Measurements from ENCODE around the gene WIPI1.
"Not testable (repeated sequence)": the region's sequence is repeated elsewhere in the genome, so short reads cannot be mapped to it uniquely, and the experiment has no call there.

WIPI1 gene

DNA sequence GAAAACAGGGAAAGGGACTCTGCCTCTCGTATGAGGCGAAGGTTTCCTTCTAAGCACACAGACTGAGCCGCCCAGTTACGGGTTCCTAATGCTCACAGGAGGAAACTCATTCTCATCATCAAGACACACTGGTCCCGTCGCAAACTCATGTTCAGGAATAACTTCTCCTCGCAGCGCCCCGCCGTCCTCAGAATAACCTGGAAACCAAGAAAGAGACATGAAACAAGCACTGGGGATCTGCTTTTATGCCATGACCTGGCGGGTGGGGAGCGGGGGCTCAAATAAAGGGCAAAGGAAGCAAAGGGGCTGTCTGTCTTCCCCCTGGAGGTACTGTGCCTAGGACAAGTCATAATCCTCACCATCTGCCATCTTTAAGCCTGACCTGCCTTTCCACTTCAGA, 31.3 kb downstream of the WIPI1 start:
- Mint-ChIP-seq H3K4me1 (no peaks in the 10 kb centered on the region), H3K9me3 (no peaks in the 10 kb centered on the region), H3K36me3 (peaks cover 1% of the 10 kb centered on the region), H3K27me3 (no peaks in the 10 kb centered on the region), H3K4me3 (no peak overlapping the region), H3K27ac (no peak overlapping the region)
- DNase-seq (ENCODE audit: low spot score in 2 of 2) (no peak), ATAC-seq (ENCODE audit: low read depth) (no peak)

DNA sequence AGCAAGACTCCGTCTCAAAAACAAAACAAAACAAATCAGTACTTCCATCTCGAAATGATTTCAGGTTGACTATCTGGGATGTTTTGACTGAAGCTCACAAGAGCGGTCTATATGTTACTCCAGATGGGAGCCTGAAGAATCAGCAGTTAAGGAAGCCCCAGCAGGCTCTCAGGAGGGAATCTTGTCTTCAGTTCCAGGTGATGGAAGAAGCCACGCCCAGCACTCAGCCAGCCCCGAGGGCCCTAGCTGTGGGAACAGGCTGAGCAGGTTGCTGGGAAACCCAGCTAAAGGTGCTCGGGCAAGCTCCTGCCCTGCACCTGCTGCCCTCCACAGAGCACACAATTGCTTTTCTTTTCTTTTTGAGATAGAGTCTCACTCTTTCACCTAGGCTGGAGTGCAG, 32.4 kb downstream of the WIPI1 start:
- no peaks in the 10 kb centered on the region for H3K9me3 Mint-ChIP-seq
- H3K27ac Mint-ChIP-seq = no peak overlapping the region
- H3K4me1 Mint-ChIP-seq = no peaks in the 10 kb centered on the region
- H3K4me3 Mint-ChIP-seq = no peak overlapping the region
- no peak for DNase-seq (ENCODE audit: low spot score in 2 of 2)
- no peak for ATAC-seq (ENCODE audit: low read depth)
- peaks cover 6% of the 10 kb centered on the region for H3K36me3 Mint-ChIP-seq
- H3K27me3 Mint-ChIP-seq = no peaks in the 10 kb centered on the region

DNA sequence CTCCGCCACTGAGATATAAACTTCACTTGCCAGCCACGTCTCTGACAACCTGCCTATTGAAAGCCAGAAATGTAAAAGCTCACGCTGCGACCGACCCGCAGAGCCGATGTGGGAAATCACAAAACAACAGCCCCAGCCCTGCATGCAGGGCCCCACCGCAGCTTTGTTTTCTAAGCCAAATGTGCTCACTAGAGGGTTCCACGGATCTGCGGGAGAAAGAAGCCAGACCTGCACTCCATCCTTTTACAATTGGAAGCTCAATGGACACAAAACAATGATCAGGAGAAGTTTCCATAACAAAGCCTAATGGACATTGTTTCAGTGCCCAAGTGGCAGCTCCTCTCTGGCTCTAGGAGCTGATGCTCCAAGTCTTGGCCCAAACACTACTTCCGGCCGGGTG, 33.1 kb downstream of the WIPI1 start:
- no peak overlapping the region for H3K27ac Mint-ChIP-seq
- no peak for ATAC-seq (ENCODE audit: low read depth)
- DNase-seq (ENCODE audit: low spot score in 2 of 2) = no peak
- no peaks in the 10 kb centered on the region for H3K27me3 Mint-ChIP-seq
- no peak overlapping the region for H3K4me3 Mint-ChIP-seq
- peaks cover 4% of the 10 kb centered on the region for H3K36me3 Mint-ChIP-seq
- H3K9me3 Mint-ChIP-seq = no peaks in the 10 kb centered on the region
- no peaks in the 10 kb centered on the region for H3K4me1 Mint-ChIP-seq

DNA sequence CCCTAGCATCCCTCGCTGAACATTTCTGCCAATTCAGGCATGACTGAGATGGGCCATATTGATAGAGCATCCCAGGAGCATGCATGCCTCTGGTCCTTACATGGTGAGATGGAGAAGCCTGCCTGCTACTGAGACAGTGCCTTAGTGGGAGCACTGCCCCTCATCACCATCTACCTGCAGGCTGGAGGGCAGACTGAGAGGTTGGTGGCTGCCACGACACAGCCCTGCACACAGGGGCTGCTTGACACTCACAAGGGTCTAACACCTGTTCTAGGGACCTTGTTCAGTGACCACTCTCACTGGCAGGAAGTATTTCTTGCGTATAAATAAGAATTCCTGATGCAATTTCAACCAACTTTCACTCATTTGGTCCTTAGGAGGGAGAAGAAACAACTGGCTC, 34.0 kb downstream of the WIPI1 start:
- no peak for DNase-seq (ENCODE audit: low spot score in 2 of 2)
- no peak for ATAC-seq (ENCODE audit: low read depth)
- Mint-ChIP-seq H3K27me3 (no peaks in the 10 kb centered on the region), H3K27ac (no peak overlapping the region), H3K4me1 (no peaks in the 10 kb centered on the region), H3K4me3 (no peak overlapping the region), H3K36me3 (peaks cover 4% of the 10 kb centered on the region), H3K9me3 (no peaks in the 10 kb centered on the region)

DNA sequence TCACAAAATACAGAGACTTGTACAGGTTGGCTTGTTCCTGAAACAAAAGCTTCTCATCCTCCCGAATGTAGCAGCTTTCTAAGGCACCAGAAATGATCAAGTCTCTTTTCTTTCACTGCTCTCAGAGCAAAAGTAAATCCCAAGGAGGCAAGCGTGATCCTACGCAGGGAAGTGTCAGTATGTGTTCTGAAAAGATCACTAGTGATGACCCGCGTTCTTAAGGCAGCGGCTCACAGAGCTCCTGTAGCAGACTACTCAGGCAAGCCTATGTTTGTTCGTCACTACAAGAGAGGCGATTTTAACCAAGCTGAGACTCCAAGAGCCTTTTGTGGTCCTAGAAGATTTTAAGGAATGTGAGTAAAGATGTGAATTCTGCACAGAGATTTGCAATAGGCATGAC, 34.5 kb downstream of the WIPI1 start:
- DNase-seq (ENCODE audit: low spot score in 2 of 2) = no peak

DNA sequence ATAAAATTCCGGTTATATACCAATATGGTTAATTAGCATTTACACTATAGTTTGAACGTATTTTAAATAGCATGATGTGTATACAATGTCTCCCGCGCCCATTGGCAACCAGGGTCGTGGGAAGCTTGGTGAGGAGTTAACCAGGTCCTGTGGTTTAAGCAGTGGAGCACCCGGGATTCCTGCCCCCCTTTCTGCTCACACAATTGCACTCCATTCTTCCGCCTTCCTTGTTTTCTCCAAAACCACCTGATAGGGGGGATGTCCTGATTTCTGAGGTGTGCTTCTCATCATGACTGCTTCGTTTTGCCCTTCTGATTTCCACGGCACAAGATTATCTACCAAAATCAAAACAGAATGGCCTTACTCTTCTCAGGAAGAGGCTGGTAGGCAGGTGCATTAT, 35.8 kb downstream of the WIPI1 start:
- no peak for ATAC-seq (ENCODE audit: low read depth)
- no peak for DNase-seq (ENCODE audit: low spot score in 2 of 2)
- Mint-ChIP-seq H3K36me3 (peaks cover 7% of the 10 kb centered on the region), H3K27me3 (no peaks in the 10 kb centered on the region), H3K27ac (no peak overlapping the region), H3K9me3 (peaks cover 3% of the 10 kb centered on the region), H3K4me1 (no peaks in the 10 kb centered on the region), H3K4me3 (no peak overlapping the region)

More for the DNA sequence above, 34.5 kb downstream of the WIPI1 start:
- no peaks in the 10 kb centered on the region for H3K4me1 Mint-ChIP-seq
- H3K36me3 Mint-ChIP-seq = peaks cover 4% of the 10 kb centered on the region
- no peak overlapping the region for H3K27ac Mint-ChIP-seq
- no peak overlapping the region for H3K4me3 Mint-ChIP-seq
- ATAC-seq (ENCODE audit: low read depth) = no peak
- H3K27me3 Mint-ChIP-seq = no peaks in the 10 kb centered on the region
- no peaks in the 10 kb centered on the region for H3K9me3 Mint-ChIP-seq

DNA sequence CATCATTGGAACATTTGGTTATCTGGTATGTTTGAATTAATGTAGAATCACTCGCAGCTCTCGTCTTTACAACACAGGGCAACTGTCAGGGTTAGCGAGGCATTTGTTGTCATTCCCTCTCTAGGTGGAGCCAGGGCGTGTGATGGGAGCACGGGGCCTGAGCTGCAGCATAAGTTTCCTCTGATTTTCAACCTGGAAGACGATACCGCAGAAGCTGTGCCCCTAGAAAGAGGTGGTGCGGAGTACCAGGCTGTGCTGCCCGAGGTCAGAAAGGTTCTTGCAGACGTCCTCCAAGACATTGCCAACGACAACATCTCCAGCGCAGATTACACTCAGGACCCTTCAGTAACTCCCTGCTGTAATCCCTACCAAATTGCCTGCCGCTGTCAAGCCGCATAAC, 37.2 kb downstream of the WIPI1 start:
- Mint-ChIP-seq H3K4me3 (no peak overlapping the region), H3K27me3 (no peaks in the 10 kb centered on the region), H3K36me3 (peaks cover 8% of the 10 kb centered on the region), H3K27ac (no peak overlapping the region), H3K4me1 (no peaks in the 10 kb centered on the region), H3K9me3 (peaks cover 3% of the 10 kb centered on the region)
- no peak for DNase-seq (ENCODE audit: low spot score in 2 of 2)
- ATAC-seq (ENCODE audit: low read depth) = no peak

DNA sequence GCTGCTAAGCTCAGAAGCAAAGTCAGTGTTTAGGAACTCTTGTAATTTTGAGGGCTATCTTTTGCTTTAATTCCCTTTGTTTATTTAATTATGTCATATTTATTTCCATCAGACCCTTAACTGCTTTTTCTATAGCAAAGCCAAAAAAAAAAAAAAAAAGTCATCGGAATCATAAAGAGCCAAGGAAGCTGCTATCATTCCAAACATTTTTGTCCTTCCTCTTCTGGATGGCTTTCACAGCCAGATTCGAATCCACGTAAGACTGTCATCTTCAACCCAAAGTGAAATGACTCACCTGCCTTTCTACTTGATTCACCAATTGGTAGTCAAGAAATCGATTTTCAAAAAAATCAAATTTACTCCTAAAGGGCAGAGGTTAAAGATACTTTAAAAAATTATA, 38.4 kb downstream of the WIPI1 start:
- Mint-ChIP-seq H3K27me3 (no peaks in the 10 kb centered on the region), H3K4me1 (peaks cover 12% of the 10 kb centered on the region), H3K36me3 (peaks cover 8% of the 10 kb centered on the region), H3K9me3 (peaks cover 3% of the 10 kb centered on the region), H3K27ac (no peak overlapping the region), H3K4me3 (no peak overlapping the region)
- no peak for ATAC-seq (ENCODE audit: low read depth)
- no peak for DNase-seq (ENCODE audit: low spot score in 2 of 2)

DNA sequence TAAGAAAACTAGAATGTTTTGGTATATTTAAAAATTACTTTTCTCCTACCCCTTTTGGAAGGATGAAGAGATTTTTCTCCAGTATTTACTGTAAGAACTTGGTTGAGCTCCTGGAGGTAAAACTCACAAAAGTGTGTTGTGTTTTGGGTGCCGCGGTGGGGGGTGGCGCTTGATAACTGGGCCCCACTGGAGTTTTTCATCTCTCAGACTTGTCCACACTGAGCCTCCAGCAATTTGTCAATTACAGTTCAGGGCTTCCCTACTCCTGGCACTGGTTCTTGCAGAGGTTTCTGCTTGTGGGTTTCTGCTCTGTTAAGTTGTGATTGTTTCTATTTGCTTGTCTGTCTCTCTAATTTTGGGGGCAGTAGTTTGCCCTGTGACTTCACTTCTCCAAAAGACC, 40.0 kb downstream of the WIPI1 start:
- peaks cover 3% of the 10 kb centered on the region for H3K9me3 Mint-ChIP-seq
- no peak for ATAC-seq (ENCODE audit: low read depth)
- no peak for DNase-seq (ENCODE audit: low spot score in 2 of 2)
- H3K4me3 Mint-ChIP-seq = no peak overlapping the region
- peaks cover 8% of the 10 kb centered on the region for H3K36me3 Mint-ChIP-seq
- peaks cover 13% of the 10 kb centered on the region for H3K4me1 Mint-ChIP-seq
- H3K27ac Mint-ChIP-seq = no peak overlapping the region
- no peaks in the 10 kb centered on the region for H3K27me3 Mint-ChIP-seq

DNA sequence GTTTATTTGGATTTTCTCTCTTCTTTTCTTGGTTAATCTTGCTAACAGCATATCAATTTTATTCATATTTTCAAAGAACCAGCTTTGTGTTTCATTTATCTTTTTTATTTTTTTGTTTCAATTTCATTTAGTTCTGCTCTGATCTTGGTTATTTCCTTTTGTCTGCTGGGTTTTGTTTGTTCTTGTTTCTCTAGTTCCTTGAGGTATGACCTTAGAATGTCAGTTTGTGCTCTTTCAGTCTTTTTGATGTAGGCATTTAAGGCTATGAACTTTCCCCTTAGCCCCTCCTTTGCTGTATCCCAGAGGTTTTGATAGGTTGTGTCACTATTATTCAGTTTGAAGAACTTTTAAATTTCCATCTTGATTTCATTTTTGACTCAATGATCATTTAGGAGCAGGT, 42.4 kb downstream of the WIPI1 start:
- peaks cover 13% of the 10 kb centered on the region for H3K4me1 Mint-ChIP-seq
- peak overlapping the region; percentile 91 for H3K4me3 Mint-ChIP-seq
- ATAC-seq (ENCODE audit: low read depth); DNase-seq (ENCODE audit: low spot score in 2 of 2); H3K9me3 Mint-ChIP-seq; H3K36me3 Mint-ChIP-seq; H3K27me3 Mint-ChIP-seq: not testable (repeated sequence)
- H3K27ac Mint-ChIP-seq = peak overlapping the region; percentile 28

DNA sequence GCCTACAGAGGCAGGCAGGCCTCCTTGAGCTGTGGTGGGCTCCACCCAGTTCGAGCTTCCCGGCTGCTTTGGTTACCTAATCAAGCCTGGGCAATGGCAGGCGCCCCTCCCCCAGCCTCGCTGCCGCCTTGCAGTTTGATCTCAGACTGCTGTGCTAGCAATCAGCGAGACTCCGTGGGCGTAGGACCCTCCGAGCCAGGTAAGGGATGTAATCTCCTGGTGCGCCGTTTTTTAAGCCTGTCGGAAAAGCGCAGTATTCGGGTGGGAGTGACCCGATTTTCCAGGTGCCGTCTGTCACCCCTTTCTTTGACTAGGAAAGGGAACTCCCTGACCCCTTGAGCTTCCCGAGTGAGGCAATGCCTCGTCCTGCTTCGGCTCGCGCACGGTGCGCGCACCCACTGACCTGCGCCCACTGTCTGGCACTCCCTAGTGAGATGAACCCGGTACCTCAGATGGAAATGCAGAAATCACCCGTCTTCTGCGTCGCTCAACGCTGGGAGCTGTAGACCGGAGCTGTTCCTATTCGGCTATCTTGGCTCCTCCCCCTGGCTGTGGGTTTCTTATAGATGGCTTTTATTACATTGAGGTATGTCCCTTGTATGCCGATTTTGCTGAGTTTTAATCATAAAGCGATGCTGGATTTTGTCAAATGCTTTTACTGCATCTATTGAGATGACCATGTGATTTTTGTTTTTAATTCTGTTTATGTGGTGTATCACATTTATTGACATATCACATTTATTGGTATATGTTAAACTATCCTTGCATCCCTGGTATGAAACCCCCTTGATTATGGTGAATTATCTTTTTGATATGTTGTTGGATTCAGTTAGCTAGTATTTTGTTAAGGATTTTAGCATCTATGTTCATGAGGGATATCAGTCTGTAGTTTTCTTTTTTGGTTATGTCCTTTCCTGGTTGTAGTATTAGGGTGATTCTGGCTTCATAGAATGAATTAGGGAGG, 43.4 kb downstream of the WIPI1 start:
- not testable (repeated sequence) for H3K9me3 Mint-ChIP-seq
- peak; percentile 40 to 48 for DNase-seq (ENCODE audit: low spot score in 2 of 2)
- H3K4me1 Mint-ChIP-seq = peaks cover 13% of the 10 kb centered on the region

DNA sequence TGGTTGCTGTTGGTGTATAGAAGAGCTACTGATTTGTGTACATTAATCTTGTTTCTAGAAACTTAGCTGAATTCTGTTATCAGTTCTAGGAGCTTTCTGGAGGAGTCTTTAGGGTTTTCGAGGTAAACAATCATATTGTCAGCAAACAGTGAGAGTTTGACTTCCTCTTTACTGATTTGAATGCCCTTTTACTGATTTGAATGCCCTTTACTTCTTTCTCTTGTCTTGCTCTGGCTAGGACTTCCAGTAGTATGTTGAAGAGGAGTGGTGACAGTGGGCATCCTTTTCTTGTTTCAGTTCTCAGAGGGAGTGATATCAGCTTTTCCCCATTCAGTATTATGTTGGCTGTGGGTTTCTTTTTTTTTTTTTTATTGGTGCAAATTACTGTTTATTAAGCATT, 49.6 kb downstream of the WIPI1 start:
- not testable (repeated sequence) for H3K27me3 Mint-ChIP-seq; ATAC-seq (ENCODE audit: low read depth); H3K4me1 Mint-ChIP-seq; H3K27ac Mint-ChIP-seq; H3K36me3 Mint-ChIP-seq; H3K9me3 Mint-ChIP-seq; H3K4me3 Mint-ChIP-seq; DNase-seq (ENCODE audit: low spot score in 2 of 2)

More for the DNA sequence above, 43.4 kb downstream of the WIPI1 start:
- Mint-ChIP-seq H3K4me3 (peak overlapping the region; percentile 91), H3K27ac (peak overlapping the region; percentile 88)
- H3K27me3 Mint-ChIP-seq, H3K36me3 Mint-ChIP-seq: not testable (repeated sequence)
- ATAC-seq (ENCODE audit: low read depth) = peak; percentile 88

DNA sequence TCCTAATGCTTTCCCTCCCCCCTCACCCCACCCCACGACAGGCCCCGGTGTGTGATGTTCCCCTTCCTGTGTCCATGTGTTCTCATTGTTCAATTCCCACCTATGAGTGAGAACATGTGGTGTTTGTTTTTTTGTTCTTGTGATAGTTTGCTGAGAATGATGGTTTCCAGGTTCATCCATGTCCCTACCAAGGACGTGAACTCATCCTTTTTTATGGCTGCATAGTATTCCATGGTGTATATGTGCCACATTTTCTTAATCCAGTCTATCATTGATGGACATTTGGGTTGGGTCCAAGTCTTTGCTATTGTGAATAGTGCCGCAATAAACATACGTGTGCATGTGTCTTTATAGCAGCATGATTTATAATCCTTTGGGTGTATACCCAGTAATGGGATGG, 53.5 kb downstream of the WIPI1 start:
- H3K36me3 Mint-ChIP-seq; H3K27me3 Mint-ChIP-seq; ATAC-seq (ENCODE audit: low read depth); DNase-seq (ENCODE audit: low spot score in 2 of 2); H3K4me3 Mint-ChIP-seq; H3K27ac Mint-ChIP-seq; H3K9me3 Mint-ChIP-seq: not testable (repeated sequence)
- H3K4me1 Mint-ChIP-seq = peaks cover 10% of the 10 kb centered on the region

DNA sequence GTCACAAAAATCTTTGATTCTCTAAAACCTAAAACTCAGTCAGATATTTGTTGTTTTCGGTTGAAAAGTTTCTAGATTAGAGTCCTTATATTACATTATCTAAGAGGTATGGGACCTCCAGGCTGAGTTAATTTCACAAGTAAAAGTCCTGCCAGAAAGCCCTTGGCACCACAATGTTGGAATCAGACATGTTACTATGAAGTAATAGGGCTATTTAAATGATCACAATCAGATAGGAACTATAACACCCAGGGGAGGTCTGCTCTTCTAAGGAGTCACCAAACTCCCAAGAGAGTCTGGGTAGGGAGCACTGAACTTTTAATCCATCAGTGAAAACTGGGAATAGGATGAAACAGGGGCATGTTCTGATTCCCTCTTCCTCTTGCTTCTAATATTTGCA, 54.2 kb downstream of the WIPI1 start:
- ATAC-seq (ENCODE audit: low read depth) (no peak), DNase-seq (ENCODE audit: low spot score in 2 of 2) (no peak)
- Mint-ChIP-seq H3K27ac (no peak overlapping the region), H3K36me3 (peaks cover 7% of the 10 kb centered on the region), H3K4me3 (no peak overlapping the region), H3K9me3 (peaks cover 3% of the 10 kb centered on the region), H3K4me1 (peaks cover 14% of the 10 kb centered on the region), H3K27me3 (no peaks in the 10 kb centered on the region)

DNA sequence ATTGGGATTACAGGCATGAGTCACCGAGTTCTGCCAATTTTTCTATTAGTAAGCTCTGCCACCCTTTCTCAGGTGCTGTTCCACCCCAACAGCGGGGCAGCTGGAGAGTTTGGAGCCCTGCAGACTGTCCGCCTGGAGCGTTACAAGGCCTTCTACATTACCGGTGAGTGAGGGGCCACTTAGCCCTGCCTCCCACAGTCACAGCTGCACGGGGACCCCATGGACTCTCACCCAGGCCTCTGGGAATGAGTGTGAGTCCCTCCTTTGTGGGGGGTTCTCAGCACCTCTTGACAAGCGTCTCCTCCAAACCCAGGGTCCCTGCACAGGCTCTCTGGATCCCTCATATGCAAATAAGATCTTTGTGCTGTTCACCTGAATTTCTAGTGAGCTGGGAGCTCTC, 56.0 kb downstream of the WIPI1 start:
- no peak for ATAC-seq (ENCODE audit: low read depth)
- no peak overlapping the region for H3K4me3 Mint-ChIP-seq

More for the DNA sequence above, 56.0 kb downstream of the WIPI1 start:
- no peaks in the 10 kb centered on the region for H3K27me3 Mint-ChIP-seq
- peaks cover 3% of the 10 kb centered on the region for H3K36me3 Mint-ChIP-seq
- H3K9me3 Mint-ChIP-seq = no peaks in the 10 kb centered on the region
- DNase-seq (ENCODE audit: low spot score in 2 of 2) = no peak
- no peak overlapping the region for H3K27ac Mint-ChIP-seq
- H3K4me1 Mint-ChIP-seq = peaks cover 8% of the 10 kb centered on the region
